NCI-H2196 treated with DMSO at 0.1 percent for 48 hours (cell line): ENCODE results near the gene FARP1.
"Not testable (repeated sequence)": the region's sequence is repeated elsewhere in the genome, so short reads cannot be mapped to it uniquely, and the experiment has no call there.

Experiments
- DNase-seq: peaks from one replicate; lab custom pipeline; 2025; ENCODE audit not compliant: unreplicated experiment; lab: John Stamatoyannopoulos, UW

FARP1 gene

GRCh38 chr13:98225036-98225940 lies 82.4 kb downstream of the FARP1 start:
- DNase-seq, result no peak

GRCh38 chr13:98226496-98226895 lies 83.6 kb downstream of the FARP1 start:
- DNase-seq, result no peak

GRCh38 chr13:98228661-98229341 lies 85.9 kb downstream of the FARP1 start:
- DNase-seq, result no peak

GRCh38 chr13:98230762-98231161 lies 87.9 kb downstream of the FARP1 start:
- not testable (repeated sequence) for DNase-seq

- no peak for DNase-seq
These were observed 89.6 kb downstream of the FARP1 start for GRCh38 chr13:98232456-98232855.

- DNase-seq, result no peak
These were observed 90.2 kb downstream of the FARP1 start for GRCh38 chr13:98233127-98233526.

GRCh38 chr13:98234348-98234747 lies 91.5 kb downstream of the FARP1 start:
- DNase-seq, result no peak

- DNase-seq, result no peak
These were observed 93.3 kb downstream of the FARP1 start for GRCh38 chr13:98236197-98236596.

- DNase-seq, result no peak
These were observed 94.4 kb downstream of the FARP1 start for GRCh38 chr13:98237331-98237730.

GRCh38 chr13:98239162-98240076 lies 96.5 kb downstream of the FARP1 start:
- no peak for DNase-seq

GRCh38 chr13:98240135-98240534 lies 97.2 kb downstream of the FARP1 start:
- no peak for DNase-seq

- no peak for DNase-seq
These were observed 98.1 kb downstream of the FARP1 start for GRCh38 chr13:98240974-98241373.

- DNase-seq, result no peak
These were observed 99.1 kb downstream of the FARP1 start for GRCh38 chr13:98241976-98242375.

- no peak for DNase-seq
These were observed 99.5 kb downstream of the FARP1 start for GRCh38 chr13:98242403-98242802.

GRCh38 chr13:98243929-98244272 lies 101.0 kb downstream of the FARP1 start:
- no peak for DNase-seq

- no peak for DNase-seq
These were observed 103.8 kb downstream of the FARP1 start for GRCh38 chr13:98246538-98247172.

- no peak for DNase-seq
These were observed 108.8 kb downstream of the FARP1 start for GRCh38 chr13:98251708-98252107.

GRCh38 chr13:98252931-98253470 lies 110.1 kb downstream of the FARP1 start:
- DNase-seq, result no peak

- no peak for DNase-seq
These were observed 110.6 kb downstream of the FARP1 start for GRCh38 chr13:98253526-98253925.

- DNase-seq, result no peak
These were observed 111.6 kb downstream of the FARP1 start for GRCh38 chr13:98254513-98254912.

GRCh38 chr13:98258226-98258625 lies 115.3 kb downstream of the FARP1 start:
- DNase-seq, result no peak
